Measurements from ENCODE around the gene SARNP.

The SARNP gene

DNA sequence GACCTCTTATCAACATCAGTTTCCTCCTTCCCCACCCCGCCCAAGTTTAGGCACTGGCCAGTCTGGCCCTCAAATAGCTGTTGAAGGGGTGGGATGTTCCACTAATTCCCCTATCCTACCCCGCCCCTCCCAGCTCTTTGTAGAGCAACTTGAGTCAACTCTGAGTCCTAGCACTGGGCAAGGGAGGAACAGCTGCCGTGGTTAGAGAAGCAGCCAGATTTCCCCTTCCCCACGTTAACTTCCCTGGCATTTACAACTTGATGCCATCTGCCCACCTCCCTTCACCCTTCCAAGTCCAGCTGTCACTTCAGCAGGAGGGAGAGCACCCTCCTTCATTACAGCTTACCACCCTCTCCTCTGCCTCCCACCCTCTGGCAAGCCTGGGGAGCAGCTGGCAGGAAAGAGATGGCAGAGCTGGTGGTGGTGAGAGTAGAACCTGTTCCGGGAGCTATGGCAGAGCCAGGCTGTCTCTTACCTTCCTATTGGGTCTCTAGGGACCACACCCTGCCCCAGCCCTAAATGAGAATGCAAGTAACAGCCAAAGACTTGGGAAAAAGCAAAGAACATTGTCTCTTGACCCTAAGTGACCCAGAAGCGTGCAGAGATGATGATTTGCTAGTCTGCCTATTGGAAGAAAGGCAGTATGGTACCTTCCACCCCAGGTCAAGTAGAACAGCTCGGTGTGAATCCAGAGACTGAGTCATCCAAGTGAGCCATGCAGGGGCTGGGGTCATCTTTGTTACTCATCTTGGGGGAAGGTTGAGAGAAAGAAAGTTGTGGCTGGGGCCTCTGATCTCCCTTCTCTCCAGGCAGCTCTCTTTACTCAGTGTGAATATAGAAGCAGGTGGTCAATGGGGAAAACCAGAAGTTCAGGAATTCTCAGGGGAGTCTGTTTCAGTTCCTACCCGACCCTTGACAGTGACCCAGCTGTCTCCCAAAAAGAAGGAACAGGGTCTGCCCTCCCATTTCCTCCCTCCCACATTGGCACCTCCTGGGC, 100.2 kb downstream of the SARNP start:
- Mint-ChIP-seq H3K4me3 (peak overlapping the region; percentile 90), H3K4me1 (peaks cover 49% of the 10 kb centered on the region), H3K36me3 (peaks cover 16% of the 10 kb centered on the region), H3K27ac (peak overlapping the region; percentile 65), H3K27me3 (peaks cover 18% of the 10 kb centered on the region), H3K9me3 (no peaks in the 10 kb centered on the region)
- no peak for DNase-seq
- CTCF ChIA-PET: interaction anchor here (0.9 to 11.3 kb wide), 4 partner anchors 8 to 73 kb away, joined by 3 to 166 read pairs (median 6); no protein-coding TSS in a partner anchor

DNA sequence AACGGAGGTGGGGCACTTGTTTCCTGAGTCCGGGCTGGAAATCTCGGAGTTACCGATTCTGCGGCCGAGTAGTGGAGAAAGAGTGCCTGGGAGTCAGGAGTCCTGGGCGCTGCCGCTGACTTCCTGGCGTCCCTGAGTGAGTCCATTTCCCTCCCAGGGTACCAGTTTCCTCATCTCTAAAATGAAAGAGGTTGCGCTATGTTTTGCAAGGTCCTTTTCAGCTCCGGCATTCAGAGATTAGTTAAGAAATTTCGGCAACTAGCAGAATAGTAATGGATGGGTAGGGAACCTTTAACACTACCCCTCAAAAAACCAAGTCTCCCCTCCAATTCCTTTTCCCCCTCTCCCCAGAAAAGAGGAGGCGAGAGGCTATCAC, 101.0 kb downstream of the SARNP start:
- CTCF ChIA-PET: interaction anchor here (1.2 to 11.3 kb wide), 4 partner anchors 8 to 28 kb away, joined by 3 to 166 read pairs (median 6); no protein-coding TSS in a partner anchor
- Mint-ChIP-seq H3K4me1 (peaks cover 49% of the 10 kb centered on the region), H3K4me3 (peak overlapping the region; percentile 90), H3K27ac (peak overlapping the region; percentile 94), H3K27me3 (peaks cover 26% of the 10 kb centered on the region), H3K36me3 (peaks cover 16% of the 10 kb centered on the region), H3K9me3 (no peaks in the 10 kb centered on the region)
- DNase-seq: no peak

DNA sequence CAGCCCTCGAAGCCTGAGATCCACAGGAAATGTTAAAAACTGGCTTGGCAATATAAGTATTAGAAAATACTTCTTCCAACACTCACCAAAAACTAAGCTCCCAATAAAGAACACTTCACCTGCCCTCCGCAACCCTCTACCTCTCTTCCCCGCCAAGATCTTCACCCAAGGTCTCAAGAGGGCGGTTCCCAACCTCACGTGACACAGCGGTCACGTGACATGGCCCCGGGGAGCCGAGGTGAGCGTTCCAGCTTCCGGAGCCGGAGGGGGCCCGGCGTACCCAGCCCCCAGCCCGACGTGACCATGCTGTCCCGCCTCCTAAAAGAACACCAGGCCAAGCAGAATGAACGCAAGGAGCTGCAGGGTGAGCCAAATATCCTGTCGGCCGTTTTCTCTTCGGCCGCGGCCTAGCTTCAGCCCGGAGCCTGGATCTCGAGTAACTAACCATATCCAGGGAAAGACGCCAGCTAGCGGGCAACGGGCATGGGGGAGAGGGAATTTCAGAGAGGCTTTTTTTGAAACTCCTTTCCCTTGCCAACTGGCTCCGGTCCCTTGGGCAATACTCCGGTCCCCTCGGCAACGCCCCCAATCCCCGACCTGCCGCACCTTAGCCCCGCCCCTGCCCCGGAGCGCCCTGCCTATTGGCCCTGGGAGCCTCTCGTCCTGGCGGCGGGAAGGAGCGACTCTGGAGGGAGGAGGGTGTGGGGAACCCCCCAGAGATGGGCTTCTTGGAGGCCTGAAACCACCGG, 101.5 kb downstream of the SARNP start, which contains the start of gene BLOC1S1:
TSS of gene BLOC1S1 (plus strand) at position 214 of the 749 bp plus-strand sequence. CDS start at position 220, 6 bp downstream.
- Mint-ChIP-seq H3K4me1 (peaks cover 49% of the 10 kb centered on the region), H3K9me3 (no peaks in the 10 kb centered on the region), H3K27me3 (peaks cover 26% of the 10 kb centered on the region), H3K27ac (peak within 1 kb of the TSS; percentile 94), H3K36me3 (peaks cover 16% of the 10 kb centered on the region), H3K4me3 (peak within 1 kb of the TSS; percentile 90)
- CTCF ChIA-PET: interaction anchor here (0.7 to 11.3 kb wide), 4 partner anchors 9 to 70 kb away, joined by 3 to 166 read pairs (median 4); no protein-coding TSS in a partner anchor
- DNase-seq: peak; percentile 96

DNA sequence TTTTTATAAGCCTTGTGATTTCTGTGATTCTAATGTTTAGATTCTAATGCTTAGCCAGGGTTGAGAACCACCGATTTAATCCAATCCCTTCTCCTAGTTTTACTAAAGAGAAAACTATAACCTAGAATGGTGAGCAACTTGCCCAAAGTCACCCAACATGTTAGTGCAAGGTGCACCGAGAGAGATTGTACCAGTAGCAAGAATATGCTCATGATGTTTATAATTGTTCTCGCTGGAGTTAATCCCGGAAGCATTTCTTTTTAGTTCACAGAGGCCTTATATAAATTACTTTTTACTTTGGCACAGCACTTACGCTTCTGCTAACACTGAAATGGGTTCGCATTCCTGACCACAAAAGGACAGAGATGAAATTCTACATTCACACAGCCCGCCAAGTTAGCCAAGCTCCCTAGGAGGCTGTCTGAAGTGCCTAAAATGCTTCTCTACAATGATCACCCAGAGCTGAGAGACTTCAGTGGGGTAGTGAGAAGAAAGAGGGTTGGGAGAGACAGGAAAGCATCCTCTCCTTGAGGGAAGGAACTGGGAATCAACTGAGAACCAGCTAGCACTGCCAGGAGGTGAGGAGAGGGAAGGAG, 102.3 kb downstream of the SARNP start:
- CTCF ChIA-PET: interaction anchor here (0.7 to 11.3 kb wide), 3 partner anchors 21 to 70 kb away, joined by 3 to 166 read pairs (median 3); no protein-coding TSS in a partner anchor
- Mint-ChIP-seq H3K27ac (peak overlapping the region; percentile 94), H3K4me1 (peaks cover 42% of the 10 kb centered on the region), H3K27me3 (peaks cover 33% of the 10 kb centered on the region), H3K36me3 (peaks cover 16% of the 10 kb centered on the region), H3K4me3 (peak overlapping the region; percentile 90), H3K9me3 (no peaks in the 10 kb centered on the region)
- no peak for DNase-seq

DNA sequence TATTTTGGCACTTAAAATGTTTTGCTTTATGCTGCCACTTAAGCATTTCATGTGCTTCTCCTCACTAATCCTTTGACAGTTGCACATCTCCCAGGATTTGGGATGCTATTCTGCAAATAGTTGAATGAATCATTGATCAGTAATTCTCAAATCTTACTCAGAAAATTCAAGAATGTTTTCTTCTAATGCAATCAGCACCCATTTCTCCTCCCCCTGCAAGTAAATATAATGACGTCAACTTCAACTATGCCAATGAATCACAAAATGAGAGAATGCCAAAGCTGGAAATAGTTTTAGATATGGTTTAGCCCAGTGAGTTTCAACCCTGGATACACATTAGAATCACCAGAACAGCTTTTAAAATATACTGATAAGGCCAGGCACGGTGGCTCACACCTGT, 103.8 kb downstream of the SARNP start:
- Mint-ChIP-seq H3K4me1 (peaks cover 38% of the 10 kb centered on the region), H3K27ac (no peak overlapping the region), H3K27me3 (peaks cover 48% of the 10 kb centered on the region), H3K4me3 (no peak overlapping the region), H3K36me3 (peaks cover 12% of the 10 kb centered on the region), H3K9me3 (no peaks in the 10 kb centered on the region)
- CTCF ChIA-PET: no interaction called here
- no peak for DNase-seq

DNA sequence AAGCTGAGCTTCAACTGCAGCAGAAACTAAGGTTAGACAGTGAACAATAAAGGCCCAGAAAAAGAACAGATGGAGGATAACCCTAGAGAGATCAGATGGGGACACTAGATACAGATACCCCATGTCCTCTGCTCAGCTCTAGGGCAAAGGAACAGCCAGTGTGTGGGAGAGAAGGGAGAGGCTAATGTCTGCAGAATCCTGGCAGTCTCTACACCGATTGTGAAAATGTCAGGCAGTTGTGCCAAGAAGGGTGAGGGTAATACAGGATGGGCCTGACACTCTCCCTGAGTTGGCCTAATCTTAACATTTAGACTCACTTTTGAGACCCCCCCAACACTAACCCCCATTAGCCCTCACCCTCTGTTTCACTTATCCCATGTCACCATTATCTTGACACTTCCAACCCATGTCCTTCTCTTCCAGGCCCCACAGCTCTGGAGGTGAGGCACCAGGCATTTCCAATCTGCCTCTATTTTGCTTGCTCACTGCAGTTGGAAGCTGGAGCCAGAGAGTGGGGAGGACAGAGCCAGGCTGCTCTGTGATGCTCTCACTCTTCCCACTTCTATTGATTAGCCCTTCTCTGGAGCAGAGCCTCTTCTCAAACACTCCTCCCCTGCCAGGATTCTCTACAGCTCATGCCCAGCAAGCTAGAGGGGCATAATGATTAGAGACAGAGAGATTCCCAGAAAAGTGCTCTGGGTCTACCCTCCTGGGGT, 104.7 kb downstream of the SARNP start:
- Mint-ChIP-seq H3K27ac (no peak overlapping the region), H3K9me3 (no peaks in the 10 kb centered on the region), H3K4me3 (no peak overlapping the region), H3K27me3 (peaks cover 57% of the 10 kb centered on the region), H3K4me1 (peaks cover 37% of the 10 kb centered on the region), H3K36me3 (peaks cover 6% of the 10 kb centered on the region)
- no peak for DNase-seq
- CTCF ChIA-PET: no interaction called here

DNA sequence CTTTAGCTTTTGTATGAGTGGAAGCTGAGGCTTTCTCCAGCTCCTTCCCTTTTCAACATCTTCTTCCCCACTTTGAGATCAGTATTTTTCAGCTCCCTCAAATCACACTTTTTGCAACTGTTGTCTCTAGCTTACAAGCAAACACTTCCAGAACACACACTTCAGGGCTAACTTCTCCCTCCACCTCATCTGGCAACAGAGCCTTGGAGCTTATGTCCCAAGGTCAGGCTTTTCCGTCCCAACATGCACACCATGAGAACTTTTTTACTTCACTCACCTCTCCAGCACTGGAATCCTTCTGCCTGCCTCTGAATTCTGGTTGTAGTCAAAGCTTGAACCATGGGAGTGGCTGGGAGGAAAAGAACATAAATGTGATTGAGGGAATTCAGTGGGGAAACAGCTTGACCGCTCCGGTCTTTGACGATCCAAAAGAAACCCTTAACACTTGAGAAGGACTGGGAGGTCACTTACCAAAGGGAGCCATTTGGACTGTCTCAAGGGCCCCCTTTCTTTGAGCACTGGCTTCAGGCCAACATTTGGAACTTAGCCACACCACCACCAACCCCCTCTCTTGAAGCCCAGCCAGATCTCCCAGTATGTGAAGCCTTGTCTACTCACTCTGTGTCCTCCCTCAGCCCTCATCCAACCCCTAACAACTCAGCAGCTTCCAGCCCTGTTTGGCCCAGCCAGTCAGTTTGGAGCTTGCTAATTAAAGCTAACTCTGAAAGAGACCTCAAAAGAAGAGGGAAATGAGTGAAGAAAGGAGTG, 105.6 kb downstream of the SARNP start:
- no peak overlapping the region for H3K27ac Mint-ChIP-seq
- peaks cover 65% of the 10 kb centered on the region for H3K27me3 Mint-ChIP-seq
- peaks cover 33% of the 10 kb centered on the region for H3K4me1 Mint-ChIP-seq
- CTCF ChIA-PET: interaction anchor here (0.5 to 1.2 kb wide), 2 partner anchors 13 to 962 kb away, joined by 3 to 4 read pairs; no protein-coding TSS in a partner anchor
- no peaks in the 10 kb centered on the region for H3K9me3 Mint-ChIP-seq
- DNase-seq: no peak
- H3K4me3 Mint-ChIP-seq: no peak overlapping the region
- H3K36me3 Mint-ChIP-seq: peaks cover 6% of the 10 kb centered on the region

DNA sequence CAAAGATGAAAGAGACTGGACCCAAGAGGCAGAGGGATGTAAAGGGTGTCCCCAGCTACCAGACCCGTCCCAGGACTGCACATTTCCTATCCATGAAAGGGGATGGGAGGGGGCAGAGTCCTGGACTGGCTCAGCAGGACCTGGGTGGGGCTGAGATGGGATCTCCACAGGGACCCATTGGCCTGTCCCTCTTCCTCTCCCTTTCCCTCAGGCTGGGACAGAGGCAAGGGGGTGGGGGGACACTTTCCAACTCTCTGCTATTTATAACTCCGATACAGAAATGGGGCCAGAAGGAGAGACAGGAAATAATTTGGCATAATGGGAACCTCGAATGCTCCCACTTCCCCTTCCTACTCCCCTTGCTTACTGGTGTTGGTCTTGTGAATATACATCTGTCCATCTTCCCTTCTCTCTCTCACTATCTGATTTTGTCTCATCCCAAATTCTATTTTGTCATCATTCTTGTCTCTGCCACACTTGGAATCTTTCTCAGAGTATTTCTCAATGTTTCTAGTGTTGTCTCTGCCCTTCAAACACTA, 108.8 kb downstream of the SARNP start:
- Mint-ChIP-seq H3K9me3 (no peaks in the 10 kb centered on the region), H3K4me1 (peaks cover 20% of the 10 kb centered on the region), H3K36me3 (no peaks in the 10 kb centered on the region), H3K27me3 (peaks cover 81% of the 10 kb centered on the region), H3K27ac (no peak overlapping the region), H3K4me3 (peak overlapping the region; percentile 76)
- no peak for DNase-seq
- CTCF ChIA-PET: no interaction called here

DNA sequence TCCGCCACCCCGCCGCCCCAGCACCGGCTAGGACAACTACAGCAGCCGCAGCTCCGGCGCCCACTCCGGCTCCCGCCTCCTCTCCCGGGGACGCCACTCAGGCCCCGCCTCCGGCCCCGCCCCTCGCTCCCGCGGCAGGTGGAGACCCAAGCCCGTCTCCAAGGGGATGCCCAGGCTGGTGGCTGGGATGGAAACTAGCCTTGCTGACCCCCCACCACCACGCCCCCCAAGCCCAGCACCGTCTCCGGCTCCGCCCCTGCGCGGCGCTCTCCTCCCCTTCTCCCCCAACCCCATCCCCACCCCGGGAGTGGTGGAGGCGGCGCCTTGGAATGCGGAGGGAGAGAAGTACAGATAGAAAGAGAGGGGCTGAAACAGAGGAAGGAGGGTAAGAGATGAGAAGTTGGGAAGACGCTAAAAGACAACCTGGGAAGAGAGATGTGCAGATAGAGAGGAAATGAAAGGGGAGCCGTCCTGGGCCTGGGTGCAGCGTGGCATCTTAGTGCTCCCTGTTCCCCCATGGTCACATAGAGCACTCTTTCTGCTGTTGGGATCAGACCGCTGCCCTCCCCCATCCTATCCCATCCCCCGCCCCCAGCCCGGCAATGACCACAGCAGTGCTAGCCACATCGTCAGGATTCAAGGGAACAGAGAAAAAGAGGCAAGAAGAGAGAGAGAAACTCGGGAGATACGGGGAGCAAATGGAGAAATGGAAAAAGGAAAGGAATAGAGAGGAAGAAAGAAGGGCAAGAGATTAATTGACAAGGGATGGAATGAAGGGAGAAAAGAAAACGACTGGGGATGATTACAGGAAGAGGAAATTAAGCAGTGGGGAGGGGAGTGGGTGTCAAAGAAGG, 109.5 kb downstream of the SARNP start, which contains the start of gene ITGA7:
TSS of gene ITGA7 (minus strand) at position 64 of the 854 bp plus-strand sequence. CDS start 222 bp downstream, outside the sequence.
- peak within 1 kb of the TSS; percentile 76 for H3K4me3 Mint-ChIP-seq
- peak; percentile 77 for DNase-seq
- no peak within 1 kb of the TSS for H3K27ac Mint-ChIP-seq
- H3K36me3 Mint-ChIP-seq: no peaks in the 10 kb centered on the region
- CTCF ChIA-PET: interaction anchor here (0.6 kb wide), 1 partner anchor 51 kb away, joined by 3 read pairs; no protein-coding TSS in a partner anchor
- H3K9me3 Mint-ChIP-seq: no peaks in the 10 kb centered on the region
- peaks cover 20% of the 10 kb centered on the region for H3K4me1 Mint-ChIP-seq
- H3K27me3 Mint-ChIP-seq: peaks cover 79% of the 10 kb centered on the region
